NCI-H2196 (cell line): ENCODE results near the gene ATP7A.
"Not testable (repeated sequence)": the region's sequence is repeated elsewhere in the genome, so short reads cannot be mapped to it uniquely, and the experiment has no call there.

ENCODE experiments used
- DNase-seq: peaks from one replicate; lab custom pipeline; 2025; ENCODE audit not compliant: unreplicated experiment; lab: John Stamatoyannopoulos, UW

ATP7A gene

DNA sequence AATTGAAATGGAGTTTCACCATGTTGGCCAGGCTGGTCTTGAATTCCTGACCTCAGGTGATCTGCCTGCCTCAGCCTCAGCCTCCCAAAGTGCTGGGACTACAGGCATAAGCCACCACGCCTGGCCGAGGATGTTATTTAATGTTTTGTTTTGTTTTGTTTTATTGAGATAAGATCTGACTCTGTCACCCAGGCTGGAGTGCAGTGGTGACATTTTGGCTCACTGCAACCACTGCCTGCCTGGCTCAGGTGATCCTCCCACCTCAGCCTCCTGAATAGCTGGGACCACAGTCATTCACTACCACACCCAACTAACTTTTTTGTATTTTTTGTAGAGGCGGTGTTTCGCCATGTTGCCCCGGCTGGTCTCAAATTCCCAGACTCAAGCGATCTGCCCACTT lies 34.5 kb downstream of the ATP7A start:
- not testable (repeated sequence) for DNase-seq

DNA sequence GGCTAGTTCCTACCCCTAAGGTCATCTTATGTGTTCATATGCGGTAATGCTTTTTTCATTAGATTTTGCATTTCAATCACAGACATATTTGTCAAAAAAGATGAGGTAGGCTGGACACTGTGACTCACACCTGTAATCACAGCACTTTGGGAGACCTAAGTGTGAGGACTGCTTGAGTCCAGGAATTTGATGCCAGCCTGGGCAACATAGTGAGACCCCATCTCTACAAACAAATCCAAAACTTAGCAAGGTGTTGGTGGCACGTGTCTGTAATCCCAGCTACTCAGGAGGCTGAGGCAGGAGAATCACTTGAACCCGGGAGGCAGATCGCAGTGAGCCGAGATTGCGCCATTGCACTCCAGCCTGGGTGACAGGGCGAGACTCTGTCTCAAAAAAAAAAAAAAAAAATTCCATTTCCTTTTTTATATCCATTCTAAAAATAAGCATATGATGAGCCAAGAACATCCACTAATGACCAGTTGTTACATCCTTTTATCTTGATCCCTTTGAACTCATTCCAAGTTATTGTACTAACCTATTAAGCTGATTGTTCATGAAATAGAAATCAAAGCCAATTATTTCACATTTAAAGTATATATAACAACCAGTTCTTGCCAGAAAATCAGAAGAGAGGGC lies 35.5 kb downstream of the ATP7A start:
- no peak for DNase-seq

GRCh38 chrX:77946571-77946970 lies 36.1 kb downstream of the ATP7A start:
- no peak for DNase-seq

GRCh38 chrX:77949840-77950239 lies 39.3 kb downstream of the ATP7A start:
- DNase-seq, result no peak

DNA sequence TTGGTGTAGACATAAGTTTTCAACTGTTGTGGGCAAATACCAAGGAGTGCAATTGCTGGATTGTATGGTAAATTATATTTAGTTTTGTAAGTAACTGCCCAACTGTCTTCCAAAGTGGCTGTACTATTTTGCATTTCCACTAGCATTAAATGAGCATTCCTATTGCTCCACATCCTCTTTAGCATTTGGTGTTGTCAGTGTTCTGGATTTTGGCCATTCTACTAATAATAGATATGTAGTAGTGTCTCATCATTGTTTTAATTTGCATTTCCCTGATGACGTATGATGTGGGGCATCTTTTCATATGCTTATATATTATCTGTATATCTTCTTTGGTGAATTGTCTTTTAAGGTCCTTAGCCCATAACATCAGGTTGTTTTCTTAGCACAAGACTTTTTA lies 41.7 kb downstream of the ATP7A start:
- DNase-seq, result no peak

GRCh38 chrX:77953302-77953701 lies 42.8 kb downstream of the ATP7A start:
- no peak for DNase-seq

DNA sequence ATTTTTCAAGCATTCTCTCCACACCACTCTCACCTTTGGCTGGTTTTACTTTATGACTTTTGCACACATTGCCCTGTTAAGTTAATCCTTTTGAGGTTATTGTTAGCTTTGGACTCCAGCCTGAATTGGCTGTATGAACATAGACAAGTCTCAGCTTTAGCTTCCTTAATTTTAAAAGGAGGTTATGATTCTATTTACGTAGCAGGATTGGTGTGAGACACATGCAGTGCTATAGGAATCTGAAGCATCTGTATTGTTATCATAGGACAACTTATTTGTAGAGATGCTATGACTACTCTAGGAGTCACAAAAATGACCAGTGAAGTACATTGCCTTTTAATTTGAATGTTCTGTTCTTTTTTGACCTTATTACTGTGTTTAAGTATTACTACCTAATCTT lies 43.2 kb downstream of the ATP7A start:
- no peak for DNase-seq

DNA sequence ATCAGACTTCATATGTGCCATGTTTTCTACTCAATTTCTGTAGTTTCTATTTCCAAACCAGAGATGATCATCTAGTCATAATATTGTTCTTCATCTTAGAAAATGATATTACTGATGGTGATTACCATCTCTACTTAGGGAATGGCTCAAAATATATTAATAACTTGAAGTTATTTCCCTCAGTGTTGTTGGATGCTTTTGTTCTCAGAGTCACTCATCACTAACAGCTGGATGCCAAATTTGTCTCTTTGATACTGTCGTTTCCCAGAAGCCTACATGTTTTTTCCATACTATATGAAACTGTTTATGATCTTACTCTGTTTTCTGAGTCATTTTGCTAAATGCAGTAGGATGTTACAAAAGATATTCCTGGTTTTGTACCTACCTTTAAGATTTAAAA lies 50.1 kb downstream of the ATP7A start:
- no peak for DNase-seq

- no peak for DNase-seq
Observed at GRCh38 chrX:77961063-77961462, 50.6 kb downstream of the ATP7A start.

GRCh38 chrX:77962068-77962902 lies 51.8 kb downstream of the ATP7A start:
- no peak for DNase-seq

DNA sequence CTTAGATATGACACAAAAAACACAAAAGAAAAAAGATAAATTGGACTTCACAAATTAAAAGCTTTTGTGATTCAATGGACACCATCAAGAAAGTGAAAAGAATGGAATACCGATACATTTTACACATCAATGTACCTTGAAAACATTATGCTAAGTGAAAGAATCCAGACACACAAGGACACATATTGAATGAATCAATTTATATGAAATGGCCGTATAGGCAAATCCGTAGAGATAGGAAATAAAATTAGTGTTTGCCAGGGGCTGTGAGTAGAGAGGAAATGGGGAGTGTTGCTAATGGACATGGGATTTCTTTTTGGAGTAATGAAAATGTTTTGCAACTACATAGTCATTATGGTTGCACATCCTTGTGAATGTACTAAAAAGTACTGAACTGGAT lies 55.9 kb downstream of the ATP7A start:
- no peak for DNase-seq

GRCh38 chrX:77967631-77968030 lies 57.1 kb downstream of the ATP7A start:
- no peak for DNase-seq

- no peak for DNase-seq
Observed at GRCh38 chrX:77969538-77969937, 59.0 kb downstream of the ATP7A start, which contains the start of gene PGAM4. Gene PGAM4 (minus strand): TSS chrX:77969638. CDS start chrX:77969638, 0 bp downstream.

- no peak for DNase-seq
Observed at GRCh38 chrX:77975755-77976154, 65.3 kb downstream of the ATP7A start.

GRCh38 chrX:77977095-77977494 lies 66.6 kb downstream of the ATP7A start:
- DNase-seq, result no peak

GRCh38 chrX:77977518-77977917 lies 67.0 kb downstream of the ATP7A start:
- DNase-seq, result no peak

GRCh38 chrX:77979870-77980269 lies 69.4 kb downstream of the ATP7A start:
- DNase-seq, result no peak

DNA sequence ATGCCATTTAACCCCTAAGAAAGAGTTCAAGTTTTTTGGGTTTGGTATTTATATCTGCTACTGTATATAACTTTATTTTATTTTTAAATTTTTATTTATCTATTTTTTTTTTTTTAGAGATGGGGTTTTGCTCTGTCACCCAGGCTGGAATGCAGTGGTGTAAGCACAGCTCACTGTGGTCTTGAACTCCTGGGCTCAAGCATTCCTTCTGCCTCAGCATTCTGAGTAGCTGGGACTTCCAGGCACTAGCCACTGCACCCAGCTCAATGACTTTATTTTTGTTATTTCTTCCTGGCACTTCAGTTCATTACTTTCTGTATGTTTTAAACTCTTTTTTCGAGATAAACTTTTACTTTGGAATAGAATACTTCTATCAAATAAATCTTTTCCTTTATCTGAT lies 101.4 kb downstream of the ATP7A start:
- DNase-seq, result no peak

- DNase-seq, result no peak
Observed at GRCh38 chrX:78019586-78020483, 109.3 kb downstream of the ATP7A start.

DNA sequence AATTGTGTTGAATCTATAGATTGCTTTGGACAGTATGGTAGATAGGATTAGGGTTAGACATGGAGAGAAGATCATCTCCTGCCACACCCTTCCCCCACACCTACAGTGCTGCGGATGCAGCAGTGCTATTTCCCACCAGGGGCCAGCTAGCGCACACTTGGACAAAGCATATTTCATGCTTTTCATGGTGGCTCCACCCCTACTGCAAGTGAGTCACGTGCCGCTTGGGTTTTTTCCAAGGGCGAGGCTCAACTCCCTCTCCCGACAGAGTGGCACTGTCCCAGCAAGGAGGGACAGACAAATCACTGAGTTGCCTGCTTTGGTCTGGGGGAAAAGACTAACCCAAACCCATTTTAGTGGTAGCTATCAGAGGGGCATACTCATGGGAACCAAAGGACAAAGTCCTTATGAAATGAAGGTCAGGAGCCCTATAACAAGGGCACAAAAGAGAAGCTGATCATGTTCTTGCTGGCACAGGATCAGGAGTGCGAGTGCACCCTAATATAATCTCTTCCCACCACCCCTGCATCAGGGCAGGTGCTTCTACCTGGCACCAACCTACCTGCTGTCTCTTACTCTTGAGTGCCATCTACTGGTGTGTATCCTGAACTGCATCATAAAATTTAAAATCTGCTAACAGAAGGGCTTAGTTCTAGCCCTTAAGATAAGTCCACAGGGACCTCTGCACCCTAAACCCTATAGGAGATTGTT lies 114.0 kb downstream of the ATP7A start:
- DNase-seq, result no peak

DNA sequence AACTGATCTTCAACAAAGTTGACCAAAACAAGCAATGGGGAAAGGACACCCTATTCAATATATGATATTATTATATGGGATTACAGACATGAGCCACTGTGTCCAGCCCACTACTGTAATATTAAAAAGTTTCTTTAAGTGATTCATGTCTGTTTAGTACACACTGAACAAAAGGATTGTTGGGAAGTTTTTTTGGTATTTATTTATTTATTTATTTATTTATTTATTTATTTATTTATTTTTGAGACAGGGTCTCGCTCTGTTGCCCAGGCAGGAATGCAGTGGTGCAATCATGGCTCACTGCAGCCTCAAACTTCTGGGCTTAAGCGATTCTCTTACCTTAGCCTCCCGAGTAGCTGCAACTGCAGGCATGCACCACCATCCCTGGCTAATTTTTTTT lies 117.3 kb downstream of the ATP7A start:
- DNase-seq, result no peak
